Measurements from ENCODE around the gene WDTC1.

WDTC1 gene

GRCh38 chr1:27339213-27339612, 104.8 kb downstream of the WDTC1 start:
- no peak for DNase-seq

DNA sequence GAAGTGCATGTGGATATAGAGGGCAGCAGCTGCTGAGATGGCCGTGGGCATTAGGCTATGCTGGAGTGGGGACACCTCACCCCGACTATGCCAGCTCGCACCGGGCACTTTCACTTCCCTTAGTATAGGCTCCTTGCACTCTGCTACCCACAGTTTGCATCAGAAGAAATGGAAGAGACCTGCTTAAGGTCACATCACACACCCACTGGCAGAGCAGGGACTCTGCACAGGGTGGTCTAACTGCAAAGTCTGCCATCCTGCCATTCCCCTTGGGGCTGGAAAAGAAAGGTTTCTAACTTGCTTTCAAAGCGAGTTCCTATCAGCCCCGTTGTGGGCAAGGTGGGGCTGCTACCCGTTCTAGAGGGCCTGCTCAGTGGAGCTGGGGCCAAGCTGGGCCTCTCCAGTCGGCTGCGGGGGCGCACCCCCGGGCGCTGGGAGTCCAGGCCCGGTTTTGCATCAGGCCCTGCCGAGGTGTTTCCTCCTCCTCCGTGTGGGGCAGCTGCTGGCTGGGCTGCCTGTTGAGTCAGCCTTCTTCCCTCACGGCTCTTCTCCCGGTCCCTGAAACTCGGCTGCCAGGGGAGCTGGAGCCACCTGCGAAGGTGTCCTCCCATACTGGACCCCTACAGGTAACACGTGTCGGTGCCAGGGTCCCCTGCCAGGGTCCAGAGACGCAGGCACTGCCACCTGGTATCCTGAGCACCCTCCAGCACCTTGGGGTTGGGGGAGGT, 107.3 kb downstream of the WDTC1 start, which contains the start of gene SYTL1:
SYTL1 (plus strand) TSS at position 498 of the 728 bp plus-strand sequence. CDS start 3,313 bp downstream, outside the sequence.
- DNase-seq: peak; percentile 61 to 71

DNA sequence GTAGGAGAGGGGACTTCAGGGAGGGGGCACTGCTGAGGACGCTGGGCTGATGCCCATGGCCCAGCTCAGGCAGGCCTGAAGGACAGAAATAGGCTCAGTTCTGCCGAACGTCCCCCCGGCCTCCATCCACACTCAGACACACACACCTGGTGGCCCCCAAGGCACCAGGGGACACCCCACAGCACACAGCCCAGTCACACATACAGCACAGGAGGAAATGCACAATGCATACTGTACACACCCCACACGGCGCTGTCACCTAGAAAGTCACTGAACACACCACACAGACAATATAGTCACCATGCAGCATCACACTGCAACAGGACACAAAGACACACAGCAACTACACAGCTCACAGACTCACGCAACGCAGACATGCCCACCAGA, 108.0 kb downstream of the WDTC1 start:
- DNase-seq: peak; percentile 36 to 49

GRCh38 chr1:27342778-27343638, 108.6 kb downstream of the WDTC1 start:
- peak; percentile 66 to 70 for DNase-seq

DNA sequence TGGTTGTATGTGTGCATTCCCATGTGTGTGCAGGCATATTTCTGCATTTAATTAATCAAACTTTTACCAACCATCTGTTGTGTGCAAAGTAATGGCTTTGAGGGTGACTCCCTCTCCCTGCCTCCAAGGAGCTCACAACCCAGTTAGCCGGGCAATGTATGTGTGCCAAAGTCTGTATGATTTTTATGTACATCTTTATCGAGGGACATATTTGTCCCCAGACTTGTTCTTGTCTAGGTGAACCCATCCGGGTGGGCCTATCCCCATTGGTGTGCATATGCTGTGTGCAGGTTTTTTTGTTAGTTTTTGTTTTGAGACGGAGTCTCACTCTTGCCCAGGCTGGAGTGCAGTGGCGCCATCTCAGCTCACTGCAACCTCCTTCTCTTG, 109.2 kb downstream of the WDTC1 start:
- DNase-seq: no peak

- no peak for DNase-seq
Observed at GRCh38 chr1:27345272-27345671, 110.8 kb downstream of the WDTC1 start.

GRCh38 chr1:27346357-27346756, 111.9 kb downstream of the WDTC1 start:
- no peak for DNase-seq

- DNase-seq: no peak
Observed at GRCh38 chr1:27346991-27347624, 112.7 kb downstream of the WDTC1 start.

DNA sequence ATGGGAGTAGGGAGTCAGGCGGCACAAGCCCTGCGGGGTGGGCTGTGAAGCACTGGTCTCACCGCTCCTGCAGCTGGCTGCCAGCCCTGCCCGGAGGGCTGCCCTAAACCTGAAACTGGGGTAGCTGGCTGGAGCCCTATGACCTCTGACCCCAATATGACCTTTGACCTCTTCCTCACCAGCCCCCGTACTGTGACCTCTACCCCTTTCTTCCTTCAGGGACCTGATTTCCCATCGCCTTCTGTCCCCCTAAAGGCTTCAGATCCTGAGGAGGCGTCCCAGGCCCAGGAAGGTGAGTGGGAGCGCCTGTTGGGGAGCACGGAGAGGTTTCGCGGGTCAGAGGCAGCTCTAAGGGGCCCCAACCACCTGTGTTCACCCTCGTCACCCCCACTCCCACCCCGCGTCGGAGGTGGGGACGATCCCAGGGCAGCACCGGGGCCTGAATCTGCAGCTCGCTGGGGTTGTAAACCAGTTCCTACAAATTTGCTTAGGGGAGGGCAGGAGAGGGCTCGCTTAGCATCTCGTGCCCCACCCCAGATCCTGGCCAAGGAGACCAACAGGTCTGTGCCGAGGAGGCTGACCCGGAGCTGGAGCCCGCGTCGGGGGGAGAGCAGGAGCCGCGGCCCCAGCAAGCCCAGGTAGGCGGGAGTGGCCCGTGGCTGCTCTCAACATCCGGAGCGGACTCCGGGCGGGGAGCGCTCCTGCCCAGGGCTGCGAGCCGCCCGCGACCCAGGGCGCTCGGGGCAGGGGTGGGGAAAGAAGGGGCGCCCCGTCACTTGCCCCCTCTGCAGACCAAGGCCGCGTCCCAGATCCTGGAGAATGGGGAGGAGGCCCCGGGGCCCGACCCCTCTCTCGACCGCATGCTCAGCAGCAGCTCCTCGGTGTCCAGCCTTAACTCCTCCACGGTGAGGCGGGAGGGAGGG, 114.7 kb downstream of the WDTC1 start:
- DNase-seq: no peak

GRCh38 chr1:27349784-27350662, 115.6 kb downstream of the WDTC1 start:
- no peak for DNase-seq

DNA sequence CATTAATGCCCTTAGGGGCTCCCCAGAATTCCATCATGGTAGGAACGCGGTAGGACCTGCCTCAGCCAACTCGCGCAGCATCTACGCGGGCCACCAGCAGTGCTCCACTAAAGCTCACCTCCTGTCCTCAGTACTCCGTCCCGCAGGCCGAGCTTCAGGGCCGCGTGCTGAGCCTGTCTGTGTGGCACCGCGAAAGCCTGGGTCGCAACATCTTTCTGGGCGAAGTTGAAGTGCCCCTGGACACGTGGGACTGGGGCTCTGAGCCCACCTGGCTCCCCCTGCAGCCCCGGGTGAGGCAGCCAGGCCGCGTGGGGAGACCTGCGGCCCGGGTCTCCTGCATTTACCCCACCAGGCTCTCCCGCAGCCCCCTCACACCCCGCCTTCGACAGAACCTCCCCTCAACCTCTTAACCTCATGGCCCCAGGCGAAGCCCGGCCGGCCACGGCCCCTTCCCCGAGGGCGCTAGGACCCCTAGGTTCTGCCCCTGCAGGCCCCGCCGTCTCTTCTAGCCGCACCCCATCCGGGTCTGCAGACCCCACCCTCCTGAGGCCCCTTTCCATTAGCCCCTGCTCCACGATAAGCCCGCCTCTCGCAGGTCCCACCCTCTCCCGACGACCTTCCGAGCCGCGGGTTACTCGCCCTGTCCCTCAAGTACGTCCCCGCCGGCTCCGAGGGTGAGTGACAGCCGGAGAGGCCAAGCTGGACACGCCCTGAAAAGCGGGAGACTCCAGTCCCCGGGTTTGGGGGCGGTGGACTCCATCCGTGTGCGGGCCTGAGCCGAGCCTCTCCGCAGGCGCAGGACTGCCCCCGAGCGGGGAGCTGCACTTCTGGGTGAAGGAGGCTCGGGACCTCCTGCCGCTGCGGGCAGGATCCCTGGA, 116.5 kb downstream of the WDTC1 start:
- no peak for DNase-seq

DNA sequence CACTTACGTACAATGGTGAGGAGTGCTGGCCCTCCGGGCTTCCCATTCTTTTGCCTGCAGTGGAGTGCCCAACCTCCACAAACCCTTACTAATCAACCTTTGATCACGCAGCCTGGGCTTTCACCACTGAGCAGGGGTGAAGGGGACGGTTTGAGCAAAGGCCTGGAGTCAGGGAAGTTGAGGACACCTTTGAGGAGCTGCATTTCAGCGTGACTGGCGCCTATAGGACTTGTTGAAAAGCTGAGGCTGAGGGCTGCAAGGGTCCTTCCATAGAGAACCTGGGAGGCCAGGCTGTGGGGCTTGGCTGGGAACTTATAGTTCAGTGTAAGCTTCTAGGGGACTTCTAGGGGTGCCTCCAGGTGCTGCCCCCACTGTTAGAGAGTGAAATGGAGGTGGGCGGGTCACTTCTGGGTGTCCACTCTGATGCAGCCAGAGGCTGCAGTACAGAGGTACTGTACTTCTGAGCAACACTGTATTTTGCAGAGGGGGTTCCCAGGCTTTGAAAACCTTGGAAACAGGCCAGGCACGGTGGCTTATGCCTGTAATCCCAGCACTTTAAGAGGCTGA, 117.2 kb downstream of the WDTC1 start:
- no peak for DNase-seq

DNA sequence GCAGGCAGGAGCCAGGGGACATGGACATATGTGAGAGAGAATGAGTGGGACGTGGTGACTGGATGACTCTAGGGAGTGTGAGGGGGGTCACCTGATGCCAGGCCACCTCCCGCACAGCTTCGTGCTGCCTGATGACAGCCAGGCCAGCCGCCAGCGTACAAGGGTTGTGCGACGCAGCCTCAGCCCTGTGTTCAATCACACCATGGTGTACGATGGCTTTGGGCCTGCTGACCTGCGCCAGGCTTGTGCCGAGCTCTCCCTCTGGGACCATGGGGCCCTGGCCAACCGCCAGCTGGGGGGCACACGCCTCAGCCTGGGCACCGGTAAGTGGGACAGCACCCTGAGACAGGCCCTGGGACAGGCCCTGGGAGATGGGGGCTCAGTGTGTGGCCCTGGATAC, 118.7 kb downstream of the WDTC1 start:
- no peak for DNase-seq

DNA sequence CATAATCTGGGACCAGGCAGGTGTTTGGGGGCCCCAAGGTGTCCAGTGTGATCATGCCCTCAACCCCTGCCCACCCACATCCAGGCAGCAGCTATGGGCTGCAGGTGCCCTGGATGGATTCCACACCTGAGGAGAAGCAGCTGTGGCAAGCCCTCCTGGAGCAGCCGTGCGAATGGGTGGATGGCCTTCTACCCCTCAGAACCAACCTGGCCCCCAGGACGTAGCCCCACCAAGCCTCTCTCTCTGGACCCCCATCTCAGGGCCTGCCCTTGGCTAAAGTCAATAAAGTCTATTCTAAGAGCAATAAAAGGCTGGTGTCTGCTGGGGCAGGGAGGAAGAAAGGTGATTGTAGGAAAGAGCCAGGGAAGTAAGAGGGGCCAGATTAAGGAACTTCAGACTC, 119.2 kb downstream of the WDTC1 start:
- no peak for DNase-seq

- DNase-seq: no peak
Observed at GRCh38 chr1:27355683-27356082, 121.3 kb downstream of the WDTC1 start.

GRCh38 chr1:27356277-27356618, 121.8 kb downstream of the WDTC1 start:
- no peak for DNase-seq

DNA sequence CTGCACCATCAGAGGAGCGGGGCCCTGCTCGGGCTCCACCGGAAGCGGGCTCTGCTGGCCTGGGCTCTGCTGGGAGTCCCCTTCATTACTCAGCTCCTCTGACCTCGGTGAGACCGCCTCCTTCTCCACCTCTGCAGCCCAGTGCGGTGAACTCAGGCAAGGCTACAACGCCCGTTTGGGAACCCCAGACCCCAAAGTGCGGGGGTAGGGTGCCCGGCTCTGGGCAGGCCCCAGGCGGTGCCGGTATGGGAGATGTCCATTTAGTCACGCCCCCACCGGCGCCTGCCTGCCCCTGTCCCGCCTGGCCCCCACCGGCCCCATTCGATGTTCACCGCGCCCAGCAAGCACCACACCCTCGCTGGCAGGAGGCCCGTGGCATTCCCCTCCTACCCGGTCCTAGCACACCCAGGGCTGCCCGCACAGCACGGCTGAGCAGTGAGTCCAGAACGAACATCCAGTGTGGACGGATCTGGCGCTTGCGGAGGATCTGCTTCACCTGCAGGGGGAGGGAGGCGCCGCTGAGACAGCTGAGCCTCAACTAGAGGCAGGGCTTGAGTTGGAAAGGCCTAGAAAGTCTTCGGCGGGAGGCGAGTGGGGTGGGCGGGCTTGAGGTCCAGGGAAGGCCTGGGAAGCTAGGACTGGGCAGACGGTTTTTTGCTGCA, 122.3 kb downstream of the WDTC1 start:
- DNase-seq: peak; percentile 46 to 60

- DNase-seq: peak; percentile 78 to 82
Observed at GRCh38 chr1:27357281-27358037, 123.0 kb downstream of the WDTC1 start.

All from activated CD4-positive, alpha-beta T cell treated with anti-CD3 and anti-CD28 coated beads, Interleukin-2, amount 50 U/mL, for 48 hours (primary cell).